ENCODE data around the gene CASZ1.

DNA sequence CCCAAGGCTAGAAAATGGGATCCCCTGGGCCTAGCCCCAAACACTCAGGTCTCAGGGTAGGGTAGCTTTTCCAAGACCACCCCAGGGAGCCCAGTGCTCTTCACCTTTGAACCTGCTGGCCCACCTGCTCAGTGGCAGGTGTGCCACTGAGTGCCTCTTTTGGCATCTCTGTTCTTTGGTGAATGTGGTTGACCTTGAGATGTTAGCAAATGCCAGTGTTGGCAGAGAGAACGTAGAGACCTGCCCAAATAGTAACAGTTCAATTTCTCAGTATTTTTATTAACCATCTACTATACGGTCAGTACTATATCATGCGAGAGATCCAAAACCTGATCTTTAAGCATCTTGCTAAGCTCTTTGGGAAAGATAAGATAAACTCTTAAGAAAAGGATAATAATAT is 193.5 kb downstream of the CASZ1 start:
- TF ChIP-seq, protein P1, sequence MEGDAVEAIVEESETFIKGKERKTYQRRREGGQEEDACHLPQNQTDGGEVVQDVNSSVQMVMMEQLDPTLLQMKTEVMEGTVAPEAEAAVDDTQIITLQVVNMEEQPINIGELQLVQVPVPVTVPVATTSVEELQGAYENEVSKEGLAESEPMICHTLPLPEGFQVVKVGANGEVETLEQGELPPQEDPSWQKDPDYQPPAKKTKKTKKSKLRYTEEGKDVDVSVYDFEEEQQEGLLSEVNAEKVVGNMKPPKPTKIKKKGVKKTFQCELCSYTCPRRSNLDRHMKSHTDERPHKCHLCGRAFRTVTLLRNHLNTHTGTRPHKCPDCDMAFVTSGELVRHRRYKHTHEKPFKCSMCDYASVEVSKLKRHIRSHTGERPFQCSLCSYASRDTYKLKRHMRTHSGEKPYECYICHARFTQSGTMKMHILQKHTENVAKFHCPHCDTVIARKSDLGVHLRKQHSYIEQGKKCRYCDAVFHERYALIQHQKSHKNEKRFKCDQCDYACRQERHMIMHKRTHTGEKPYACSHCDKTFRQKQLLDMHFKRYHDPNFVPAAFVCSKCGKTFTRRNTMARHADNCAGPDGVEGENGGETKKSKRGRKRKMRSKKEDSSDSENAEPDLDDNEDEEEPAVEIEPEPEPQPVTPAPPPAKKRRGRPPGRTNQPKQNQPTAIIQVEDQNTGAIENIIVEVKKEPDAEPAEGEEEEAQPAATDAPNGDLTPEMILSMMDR (IDR thresholded peaks at IDR 0.05) = no peak
- TF ChIP-seq POLR2AphosphoS5 (IDR thresholded peaks at IDR 0.05) = no peak
